ENCODE results near the gene RETREG1.
A peak's percentile ranks its signal among the peaks of the same experiment; 100 is the strongest.

Gene RETREG1, protein sequence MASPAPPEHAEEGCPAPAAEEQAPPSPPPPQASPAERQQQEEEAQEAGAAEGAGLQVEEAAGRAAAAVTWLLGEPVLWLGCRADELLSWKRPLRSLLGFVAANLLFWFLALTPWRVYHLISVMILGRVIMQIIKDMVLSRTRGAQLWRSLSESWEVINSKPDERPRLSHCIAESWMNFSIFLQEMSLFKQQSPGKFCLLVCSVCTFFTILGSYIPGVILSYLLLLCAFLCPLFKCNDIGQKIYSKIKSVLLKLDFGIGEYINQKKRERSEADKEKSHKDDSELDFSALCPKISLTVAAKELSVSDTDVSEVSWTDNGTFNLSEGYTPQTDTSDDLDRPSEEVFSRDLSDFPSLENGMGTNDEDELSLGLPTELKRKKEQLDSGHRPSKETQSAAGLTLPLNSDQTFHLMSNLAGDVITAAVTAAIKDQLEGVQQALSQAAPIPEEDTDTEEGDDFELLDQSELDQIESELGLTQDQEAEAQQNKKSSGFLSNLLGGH

GRCh38 chr5:16616536-16617273, at the start of gene RETREG1:
TSS of gene RETREG1 (minus strand) at chr5:16616997. CDS start at chr5:16616971, 26 bp downstream.
- H3K4me3 ChIP-seq (ENCODE audit: control insufficient read depth, low read depth, low read length): peak within 1 kb of the TSS; percentile 48
- TF ChIP-seq, protein P1, sequence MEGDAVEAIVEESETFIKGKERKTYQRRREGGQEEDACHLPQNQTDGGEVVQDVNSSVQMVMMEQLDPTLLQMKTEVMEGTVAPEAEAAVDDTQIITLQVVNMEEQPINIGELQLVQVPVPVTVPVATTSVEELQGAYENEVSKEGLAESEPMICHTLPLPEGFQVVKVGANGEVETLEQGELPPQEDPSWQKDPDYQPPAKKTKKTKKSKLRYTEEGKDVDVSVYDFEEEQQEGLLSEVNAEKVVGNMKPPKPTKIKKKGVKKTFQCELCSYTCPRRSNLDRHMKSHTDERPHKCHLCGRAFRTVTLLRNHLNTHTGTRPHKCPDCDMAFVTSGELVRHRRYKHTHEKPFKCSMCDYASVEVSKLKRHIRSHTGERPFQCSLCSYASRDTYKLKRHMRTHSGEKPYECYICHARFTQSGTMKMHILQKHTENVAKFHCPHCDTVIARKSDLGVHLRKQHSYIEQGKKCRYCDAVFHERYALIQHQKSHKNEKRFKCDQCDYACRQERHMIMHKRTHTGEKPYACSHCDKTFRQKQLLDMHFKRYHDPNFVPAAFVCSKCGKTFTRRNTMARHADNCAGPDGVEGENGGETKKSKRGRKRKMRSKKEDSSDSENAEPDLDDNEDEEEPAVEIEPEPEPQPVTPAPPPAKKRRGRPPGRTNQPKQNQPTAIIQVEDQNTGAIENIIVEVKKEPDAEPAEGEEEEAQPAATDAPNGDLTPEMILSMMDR (IDR thresholded peaks at IDR 0.05; ENCODE audit: control insufficient read depth, insufficient read depth, low read depth, low read length, missing control alignments): no peak
- no peak for DNase-seq (ENCODE audit: low read depth)

DNA sequence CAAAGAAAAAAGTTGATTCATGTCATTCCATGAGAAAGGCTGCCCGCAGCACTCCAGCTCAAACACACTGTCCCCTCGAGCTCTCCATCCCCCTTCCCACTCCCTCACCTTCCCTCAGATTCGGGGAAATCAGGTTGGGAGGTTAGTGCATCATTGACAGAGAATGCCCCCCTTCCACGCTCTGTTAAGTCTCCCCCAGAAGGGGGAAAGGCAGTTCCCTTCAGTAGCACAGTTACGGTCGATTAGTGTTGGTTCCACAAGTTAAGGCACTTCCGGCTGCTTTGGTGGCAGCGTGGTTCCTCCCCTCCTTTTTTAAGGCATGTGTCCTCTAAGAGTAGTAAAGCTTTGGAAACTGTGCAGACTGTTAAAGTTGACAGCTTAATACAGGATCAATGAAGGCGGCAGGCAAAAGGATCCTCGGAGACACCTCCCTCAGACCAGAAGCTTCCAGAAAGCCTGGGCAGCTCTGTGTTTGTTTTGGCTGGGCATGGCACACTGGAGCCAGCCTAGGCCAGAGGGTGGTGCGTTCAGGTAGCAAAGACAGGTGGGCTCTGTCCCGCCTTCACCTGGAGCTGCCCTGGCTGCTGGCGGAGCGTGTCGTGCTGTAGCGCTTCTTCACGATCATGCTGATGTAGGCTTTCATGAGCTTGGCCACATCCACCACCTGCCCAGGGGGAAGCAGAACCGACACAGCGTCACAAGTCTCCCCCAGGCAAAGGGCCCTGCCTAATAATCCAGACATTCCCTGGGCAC, 49.5 kb upstream of the RETREG1 start:
- DNase-seq (ENCODE audit: low read depth): no peak
- TF ChIP-seq, protein P1 (IDR thresholded peaks at IDR 0.05; ENCODE audit: control insufficient read depth, insufficient read depth, low read depth, low read length, missing control alignments): no peak
- H3K4me3 ChIP-seq (ENCODE audit: control insufficient read depth, low read depth, low read length): no peak overlapping the region

DNA sequence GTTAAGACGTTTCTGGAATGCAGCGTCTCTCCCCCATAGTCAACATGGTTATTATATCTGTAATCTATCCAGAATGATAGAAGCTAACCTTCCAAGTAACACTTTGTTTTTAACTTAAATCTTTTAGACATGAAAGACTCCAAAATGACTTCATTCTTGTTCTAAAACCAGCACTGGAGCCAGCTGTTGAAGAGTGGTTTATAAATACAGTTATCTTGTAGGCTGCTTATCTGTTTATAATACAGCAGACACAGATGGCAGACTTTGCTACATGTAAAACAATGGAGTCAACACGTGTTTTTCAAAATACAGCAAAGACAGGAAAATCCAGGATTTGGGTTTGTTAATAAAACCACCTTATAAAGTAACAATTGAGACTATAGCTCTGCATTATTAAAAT, 48.8 kb upstream of the RETREG1 start:
- TF ChIP-seq, protein P1 (IDR thresholded peaks at IDR 0.05; ENCODE audit: control insufficient read depth, insufficient read depth, low read depth, low read length, missing control alignments): no peak

DNA sequence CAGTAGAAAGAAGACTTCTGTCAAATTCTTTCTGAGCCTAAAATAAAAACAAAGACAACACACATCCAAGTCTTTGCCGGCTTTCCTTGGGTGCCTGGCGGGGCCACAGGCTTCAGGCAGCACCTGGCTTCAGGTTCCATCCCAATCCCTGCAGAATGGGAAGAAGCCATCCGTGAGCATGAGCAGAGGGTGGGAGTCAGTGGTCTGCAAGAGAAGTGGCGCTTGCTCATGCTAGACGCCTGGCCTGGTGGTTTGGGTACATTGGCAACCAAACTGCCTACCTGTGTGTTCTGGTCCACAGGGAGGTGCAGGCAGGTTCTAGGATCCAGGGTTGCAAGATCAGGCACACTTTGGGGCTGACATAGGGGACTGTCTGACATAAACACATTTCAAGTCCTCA, 47.6 kb upstream of the RETREG1 start:
- no peak overlapping the region for H3K4me3 ChIP-seq (ENCODE audit: control insufficient read depth, low read depth, low read length)
- TF ChIP-seq, protein P1 (IDR thresholded peaks at IDR 0.05; ENCODE audit: control insufficient read depth, insufficient read depth, low read depth, low read length, missing control alignments): no peak
- no peak for DNase-seq (ENCODE audit: low read depth)

More for the DNA sequence above, 48.8 kb upstream of the RETREG1 start:
- no peak overlapping the region for H3K4me3 ChIP-seq (ENCODE audit: control insufficient read depth, low read depth, low read length)
- no peak for DNase-seq (ENCODE audit: low read depth)

GRCh38 chr5:16663840-16664239, 47.0 kb upstream of the RETREG1 start:
- TF ChIP-seq, protein P1 (IDR thresholded peaks at IDR 0.05; ENCODE audit: control insufficient read depth, insufficient read depth, low read depth, low read length, missing control alignments): no peak
- no peak for DNase-seq (ENCODE audit: low read depth)
- H3K4me3 ChIP-seq (ENCODE audit: control insufficient read depth, low read depth, low read length): no peak overlapping the region

DNA sequence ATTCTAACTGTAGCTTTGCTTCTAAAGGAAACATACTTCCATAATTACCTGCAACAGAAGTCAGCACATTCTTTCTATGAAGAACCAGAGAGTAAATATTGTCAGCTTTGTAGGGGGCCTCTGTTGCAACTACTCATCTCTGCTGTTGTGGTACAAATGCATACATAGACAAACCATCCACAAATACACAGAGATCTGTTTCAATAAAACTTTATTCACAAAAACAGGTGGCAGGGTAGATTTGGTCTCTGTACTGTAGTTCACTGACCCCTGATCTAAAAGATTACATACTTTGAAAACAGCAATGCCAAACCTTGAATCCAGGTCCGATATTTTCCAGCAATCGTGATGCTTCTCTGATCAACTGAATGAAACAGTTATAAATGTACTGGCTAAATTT, 44.9 kb upstream of the RETREG1 start:
- DNase-seq (ENCODE audit: low read depth): no peak
- TF ChIP-seq, protein P1 (IDR thresholded peaks at IDR 0.05; ENCODE audit: control insufficient read depth, insufficient read depth, low read depth, low read length, missing control alignments): no peak
- H3K4me3 ChIP-seq (ENCODE audit: control insufficient read depth, low read depth, low read length): no peak overlapping the region
